Muscle layer of duodenum (tissue), 2 donors: Measurements from ENCODE around the gene HIP1.
"Not testable (repeated sequence)": the region's sequence is repeated elsewhere in the genome, so short reads cannot be mapped to it uniquely, and the experiment has no call there.

ENCODE experiments used
- H3K27ac ChIP-seq: one replicate; pipeline ENCODE4 v1.7.0; 2013; ENCODE audit warnings: mild to moderate bottlenecking, low read length
- H3K27me3 ChIP-seq: one replicate; pipeline ENCODE4 v1.7.0; 2013; ENCODE audit warnings: low read depth, mild to moderate bottlenecking, control low read depth, low read length
- H3K36me3 ChIP-seq, 2 donors: one replicate each; pipeline ENCODE4 v1.7.0; 2013; ENCODE audit warnings: low read length in 2 of 2, control low read depth in 1 of 2, mild to moderate bottlenecking in 1 of 2; ENCODE audit not compliant: insufficient read depth in 2 of 2, control insufficient read depth in 1 of 2
- H3K4me1 ChIP-seq, 2 donors: one replicate each; pipeline ENCODE4 v1.7.0; 2013; ENCODE audit warnings: low read length in 2 of 2, mild to moderate bottlenecking in 2 of 2, control low read depth in 1 of 2, moderate library complexity in 1 of 2; ENCODE audit not compliant: insufficient read depth in 2 of 2, control insufficient read depth in 1 of 2
- H3K4me3 ChIP-seq, 2 donors: one replicate each; pipeline ENCODE4 v1.7.0; 2013; ENCODE audit warnings: low read length in 2 of 2, low read depth in 1 of 2, mild to moderate bottlenecking in 1 of 2
- H3K9me3 ChIP-seq, 2 donors: one replicate each; pipeline ENCODE4 v1.7.0; 2013; ENCODE audit warnings: low read length in 2 of 2, control low read depth in 1 of 2, mild to moderate bottlenecking in 1 of 2; ENCODE audit not compliant: control insufficient read depth in 1 of 2
- donor health status: healthy.

Gene HIP1

DNA sequence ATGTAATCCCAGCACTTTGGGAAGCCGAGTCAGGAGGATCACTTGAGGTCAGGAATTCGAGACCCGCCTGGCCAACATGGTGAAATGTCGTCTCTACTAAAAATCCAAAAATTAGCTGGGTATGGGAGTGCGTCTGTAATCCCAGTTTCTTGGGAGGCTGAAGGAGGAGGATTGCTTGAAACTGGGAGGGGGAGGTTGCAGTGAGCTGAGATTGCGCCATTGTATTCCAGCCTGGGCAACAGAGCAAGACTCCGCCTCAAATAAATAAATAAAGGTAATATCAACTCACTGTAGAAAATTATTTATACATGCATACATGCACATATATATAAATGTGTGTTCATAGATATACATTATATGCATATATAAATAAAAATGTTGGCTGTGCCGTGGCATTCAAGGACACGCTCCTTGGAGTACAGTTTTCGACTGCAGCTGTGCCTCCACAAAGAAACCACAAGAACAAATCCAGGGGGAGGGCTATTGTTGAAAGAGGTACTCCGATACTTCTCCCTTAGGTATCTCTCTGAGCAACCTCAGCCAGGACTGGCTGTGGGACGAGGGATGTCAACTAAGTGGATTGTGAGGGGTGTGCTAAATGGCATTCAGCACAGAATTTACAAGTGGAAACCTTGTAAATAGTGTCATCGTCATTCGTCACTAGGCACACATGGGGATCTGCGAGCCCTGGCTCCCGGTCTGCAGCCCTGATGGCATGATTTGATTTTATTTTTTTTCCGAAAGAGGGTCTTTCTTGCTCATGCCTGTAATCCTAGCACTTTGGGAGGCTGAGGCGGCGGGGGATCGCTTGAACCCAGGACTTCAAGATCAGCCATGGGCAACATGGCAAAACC, 49.3 kb downstream of the HIP1 start:
- Histone ChIP-seq H3K27ac (no peak overlapping the region), H3K9me3 (no peaks in the 10 kb centered on the region), H3K4me1 (peaks cover 0 to 8% of the 10 kb centered on the region in 2 donors), H3K4me3 (no peak overlapping the region), H3K27me3 (no peaks in the 10 kb centered on the region), H3K36me3 (no peaks in the 10 kb centered on the region)

- H3K27me3 ChIP-seq, result no peaks in the 10 kb centered on the region
- H3K9me3 ChIP-seq, result no peaks in the 10 kb centered on the region
- H3K27ac ChIP-seq, result no peak overlapping the region
- peaks cover 0 to 8% of the 10 kb centered on the region in 2 donors for H3K4me1 ChIP-seq
- H3K36me3 ChIP-seq, result no peaks in the 10 kb centered on the region
- no peak overlapping the region for H3K4me3 ChIP-seq
These were observed 50.3 kb downstream of the HIP1 start for GRCh38 chr7:75688200-75689136.

DNA sequence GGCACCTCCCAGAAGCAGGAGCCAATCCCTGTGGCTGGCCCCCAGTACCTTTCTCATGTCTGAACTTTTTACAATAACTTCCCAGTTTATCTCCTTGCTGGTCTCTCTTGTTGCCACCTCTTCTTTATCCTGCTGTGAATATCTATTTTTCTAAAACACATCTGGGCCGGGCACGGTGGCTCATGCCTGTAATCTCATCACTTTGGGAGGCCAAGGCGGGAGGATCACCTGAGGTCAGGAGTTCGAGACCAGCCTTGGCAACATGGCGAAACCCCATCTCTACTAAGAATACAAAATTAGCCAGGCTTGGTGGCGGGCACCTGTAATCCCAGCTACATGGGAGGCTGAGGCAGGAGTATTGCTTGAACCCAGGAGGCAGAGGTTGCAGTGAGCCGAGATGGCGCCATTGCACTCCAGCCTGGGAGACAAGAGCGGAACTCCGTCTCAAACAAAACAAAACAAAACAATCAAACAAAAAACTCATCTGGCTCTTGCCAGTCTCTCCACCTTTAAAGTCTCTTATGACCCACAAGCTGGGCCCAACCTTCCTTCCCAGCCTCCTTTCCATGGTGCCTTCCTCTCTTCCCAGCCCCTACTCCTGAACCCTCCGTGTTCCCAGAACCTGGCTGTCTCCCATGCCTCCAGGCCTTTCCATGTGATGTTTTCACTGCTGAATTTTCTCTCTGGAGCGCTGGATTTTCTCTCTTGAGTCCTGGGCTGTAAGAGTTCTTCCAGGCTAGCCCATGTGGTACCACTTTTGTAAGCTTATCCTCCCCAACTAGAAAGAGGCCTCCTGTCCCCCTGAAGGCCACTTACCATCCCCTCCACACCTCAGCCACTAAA, 51.3 kb downstream of the HIP1 start:
- no peak overlapping the region for H3K27ac ChIP-seq
- no peaks in the 10 kb centered on the region for H3K36me3 ChIP-seq
- H3K4me3 ChIP-seq, result no peak overlapping the region
- no peaks in the 10 kb centered on the region for H3K27me3 ChIP-seq
- no peaks in the 10 kb centered on the region for H3K9me3 ChIP-seq
- H3K4me1 ChIP-seq, result peaks cover 0 to 8% of the 10 kb centered on the region in 2 donors

- H3K27me3 ChIP-seq, result no peaks in the 10 kb centered on the region
- no peak overlapping the region for H3K4me3 ChIP-seq
- no peaks in the 10 kb centered on the region for H3K36me3 ChIP-seq
- H3K27ac ChIP-seq, result no peak overlapping the region
- peaks cover 0 to 8% of the 10 kb centered on the region in 2 donors for H3K4me1 ChIP-seq
- no peaks in the 10 kb centered on the region for H3K9me3 ChIP-seq
These were observed 52.2 kb downstream of the HIP1 start for GRCh38 chr7:75686551-75686950.

GRCh38 chr7:75682052-75682451, 56.7 kb downstream of the HIP1 start:
- H3K27ac ChIP-seq, H3K9me3 ChIP-seq, H3K36me3 ChIP-seq, H3K4me3 ChIP-seq, H3K27me3 ChIP-seq, H3K4me1 ChIP-seq: not testable (repeated sequence)

DNA sequence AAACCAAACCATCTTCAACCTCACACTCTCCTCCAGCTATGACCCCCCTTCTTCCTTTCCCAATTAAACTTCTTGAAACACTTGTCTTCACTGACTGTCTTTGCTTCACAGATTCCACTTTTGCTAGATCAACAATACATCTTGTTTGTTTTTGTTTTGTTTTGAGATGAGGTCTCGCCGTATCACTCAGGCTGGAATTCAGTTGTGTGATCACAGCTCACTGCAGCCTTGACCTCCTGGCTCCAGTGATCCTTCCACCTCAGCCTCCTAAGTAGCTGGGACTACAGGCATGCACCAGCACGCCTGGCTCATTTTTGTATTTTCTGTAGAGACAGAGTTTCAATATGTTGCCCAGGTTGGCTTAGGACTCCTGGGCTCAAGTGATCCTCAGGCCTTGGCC, 59.7 kb downstream of the HIP1 start:
- no peak overlapping the region for H3K27ac ChIP-seq
- H3K27me3 ChIP-seq, result no peaks in the 10 kb centered on the region
- no peaks in the 10 kb centered on the region for H3K36me3 ChIP-seq
- no peaks in the 10 kb centered on the region for H3K4me1 ChIP-seq
- peaks cover 0 to 5% of the 10 kb centered on the region in 2 donors for H3K9me3 ChIP-seq
- no peak overlapping the region for H3K4me3 ChIP-seq

DNA sequence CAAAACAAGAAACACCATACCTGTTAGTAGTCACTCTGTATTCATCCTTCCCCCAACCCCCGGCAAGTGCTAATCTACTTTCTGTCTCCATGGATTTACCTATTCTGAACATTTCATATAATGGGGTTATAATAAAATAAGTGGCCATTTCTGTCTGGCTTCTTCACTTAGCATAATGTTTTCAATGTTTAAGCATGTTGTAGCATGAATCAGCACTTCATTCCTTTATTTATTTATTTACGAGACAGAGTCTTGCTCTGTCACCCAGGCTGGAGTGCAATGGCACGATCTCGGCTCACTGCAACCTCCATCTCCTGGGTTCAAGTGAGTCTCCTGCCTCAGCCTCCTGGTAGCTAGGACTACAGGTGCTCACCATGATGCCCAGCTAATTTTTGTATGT, 69.2 kb downstream of the HIP1 start:
- no peaks in the 10 kb centered on the region for H3K4me1 ChIP-seq
- H3K9me3 ChIP-seq, result no peaks in the 10 kb centered on the region
- no peak overlapping the region for H3K27ac ChIP-seq

DNA sequence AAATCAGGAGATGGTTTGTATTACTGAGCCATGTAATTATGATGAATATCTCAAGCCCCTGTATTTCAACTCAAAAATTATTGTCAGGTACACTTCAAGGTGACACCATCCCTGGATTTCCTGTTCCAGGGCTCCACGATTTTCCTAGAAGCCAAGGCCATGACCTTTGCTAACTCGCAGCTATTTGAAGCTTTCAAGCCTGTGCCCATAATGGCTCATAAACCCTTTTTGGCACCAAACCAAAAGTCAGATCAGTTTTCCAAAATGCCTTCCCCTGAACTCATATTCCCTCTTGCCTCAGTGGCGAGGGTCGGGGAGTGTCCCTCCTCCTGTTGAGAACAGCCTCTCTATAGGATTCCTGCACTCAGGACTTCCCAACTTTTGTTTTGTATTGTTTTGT, 70.8 kb downstream of the HIP1 start:
- H3K27me3 ChIP-seq, result no peaks in the 10 kb centered on the region
- H3K4me1 ChIP-seq, result no peaks in the 10 kb centered on the region
- H3K4me3 ChIP-seq, result no peak overlapping the region
- no peaks in the 10 kb centered on the region for H3K36me3 ChIP-seq
- no peaks in the 10 kb centered on the region for H3K9me3 ChIP-seq
- H3K27ac ChIP-seq, result no peak overlapping the region

More for the DNA sequence above, 69.2 kb downstream of the HIP1 start:
- Histone ChIP-seq H3K36me3 (no peaks in the 10 kb centered on the region), H3K4me3 (no peak overlapping the region), H3K27me3 (no peaks in the 10 kb centered on the region)

- Histone ChIP-seq H3K27me3 (no peaks in the 10 kb centered on the region), H3K4me1 (no peaks in the 10 kb centered on the region), H3K4me3 (no peak overlapping the region), H3K36me3 (no peaks in the 10 kb centered on the region), H3K27ac (no peak overlapping the region), H3K9me3 (no peaks in the 10 kb centered on the region)
These were observed 75.3 kb downstream of the HIP1 start for GRCh38 chr7:75663302-75663907.

GRCh38 chr7:75662579-75663301, 76.0 kb downstream of the HIP1 start:
- Histone ChIP-seq H3K4me1 (no peaks in the 10 kb centered on the region), H3K9me3 (no peaks in the 10 kb centered on the region), H3K4me3 (no peak overlapping the region), H3K36me3 (no peaks in the 10 kb centered on the region), H3K27ac (no peak overlapping the region), H3K27me3 (no peaks in the 10 kb centered on the region)
